WERI-Rb-1 (cell line): Measurements from ENCODE around the gene FAHD2B.
A peak's percentile ranks its signal among the peaks of the same experiment; 100 is the strongest.
"Not testable (repeated sequence)": the region's sequence is repeated elsewhere in the genome, so short reads cannot be mapped to it uniquely, and the experiment has no call there.

Experiments used
- DNase-seq: peaks from one replicate; pipeline ENCODE4 v3.0.0-alpha.2; 2020
- H3K27ac ChIP-seq: fragments of 250-450 bp; sonication (Bioruptor Pico); 2 replicates; pipeline ENCODE4 v1.5.1; 2020; ENCODE audit warnings: mild to moderate bottlenecking, moderate library complexity
- H3K27me3 ChIP-seq: fragments of 250-450 bp; sonication (Bioruptor Pico); 2 replicates; pipeline ENCODE4 v1.5.1; 2021; ENCODE audit warnings: mild to moderate bottlenecking, low read depth, moderate library complexity; ENCODE audit not compliant: insufficient read depth, severe bottlenecking
- H3K36me3 ChIP-seq: fragments of 250-450 bp; sonication (Bioruptor Pico); 2 replicates; pipeline ENCODE4 v1.5.1; 2020; ENCODE audit warnings: mild to moderate bottlenecking, moderate library complexity
- H3K4me3 ChIP-seq: 2 replicates; pipeline ENCODE4 v1.5.1; 2011; ENCODE audit warnings: low read depth, mild to moderate bottlenecking, control low read depth, low read length
- H3K9me3 ChIP-seq: fragments of 250-450 bp; sonication (Bioruptor Pico); 2 replicates; pipeline ENCODE4 v1.5.1; 2021; ENCODE audit warnings: mild to moderate bottlenecking, moderate library complexity; ENCODE audit not compliant: severe bottlenecking
- TF ChIP-seq, protein P1 (sequence below): IDR thresholded peaks from 2 replicates; pipeline ENCODE4 v1.5.1; 2011; ENCODE audit warnings: low read depth, mild to moderate bottlenecking, control low read depth, inconsistent platforms, low read length

The FAHD2B gene

DNA sequence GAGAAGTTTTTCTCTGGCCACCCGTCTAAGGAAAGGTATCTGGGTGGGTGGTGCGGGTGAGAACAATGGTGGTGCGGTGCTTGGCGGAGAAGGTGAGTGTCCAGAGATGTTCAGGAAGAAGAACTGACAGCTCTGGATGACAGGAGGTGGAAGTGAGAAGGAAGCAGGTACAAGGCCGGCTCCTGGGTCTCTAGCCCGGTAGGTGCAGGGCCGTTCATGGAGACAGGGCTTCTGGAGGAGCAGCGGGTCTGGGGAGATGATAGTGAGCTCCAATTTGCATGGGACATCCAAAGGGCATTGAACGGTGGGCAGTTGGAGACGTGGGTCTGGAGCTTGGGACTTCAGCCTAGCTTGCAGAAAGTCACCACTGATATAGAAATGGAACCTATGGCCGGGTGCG lies 979 bp upstream of the FAHD2B start:
- Histone ChIP-seq H3K4me3 (peak overlapping the region; percentile 36), H3K36me3 (no peaks in the 10 kb centered on the region), H3K9me3 (no peaks in the 10 kb centered on the region), H3K27me3 (no peaks in the 10 kb centered on the region), H3K27ac (no peak overlapping the region)
- DNase-seq: no peak
- TF ChIP-seq, protein P1, sequence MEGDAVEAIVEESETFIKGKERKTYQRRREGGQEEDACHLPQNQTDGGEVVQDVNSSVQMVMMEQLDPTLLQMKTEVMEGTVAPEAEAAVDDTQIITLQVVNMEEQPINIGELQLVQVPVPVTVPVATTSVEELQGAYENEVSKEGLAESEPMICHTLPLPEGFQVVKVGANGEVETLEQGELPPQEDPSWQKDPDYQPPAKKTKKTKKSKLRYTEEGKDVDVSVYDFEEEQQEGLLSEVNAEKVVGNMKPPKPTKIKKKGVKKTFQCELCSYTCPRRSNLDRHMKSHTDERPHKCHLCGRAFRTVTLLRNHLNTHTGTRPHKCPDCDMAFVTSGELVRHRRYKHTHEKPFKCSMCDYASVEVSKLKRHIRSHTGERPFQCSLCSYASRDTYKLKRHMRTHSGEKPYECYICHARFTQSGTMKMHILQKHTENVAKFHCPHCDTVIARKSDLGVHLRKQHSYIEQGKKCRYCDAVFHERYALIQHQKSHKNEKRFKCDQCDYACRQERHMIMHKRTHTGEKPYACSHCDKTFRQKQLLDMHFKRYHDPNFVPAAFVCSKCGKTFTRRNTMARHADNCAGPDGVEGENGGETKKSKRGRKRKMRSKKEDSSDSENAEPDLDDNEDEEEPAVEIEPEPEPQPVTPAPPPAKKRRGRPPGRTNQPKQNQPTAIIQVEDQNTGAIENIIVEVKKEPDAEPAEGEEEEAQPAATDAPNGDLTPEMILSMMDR: no peak

DNA sequence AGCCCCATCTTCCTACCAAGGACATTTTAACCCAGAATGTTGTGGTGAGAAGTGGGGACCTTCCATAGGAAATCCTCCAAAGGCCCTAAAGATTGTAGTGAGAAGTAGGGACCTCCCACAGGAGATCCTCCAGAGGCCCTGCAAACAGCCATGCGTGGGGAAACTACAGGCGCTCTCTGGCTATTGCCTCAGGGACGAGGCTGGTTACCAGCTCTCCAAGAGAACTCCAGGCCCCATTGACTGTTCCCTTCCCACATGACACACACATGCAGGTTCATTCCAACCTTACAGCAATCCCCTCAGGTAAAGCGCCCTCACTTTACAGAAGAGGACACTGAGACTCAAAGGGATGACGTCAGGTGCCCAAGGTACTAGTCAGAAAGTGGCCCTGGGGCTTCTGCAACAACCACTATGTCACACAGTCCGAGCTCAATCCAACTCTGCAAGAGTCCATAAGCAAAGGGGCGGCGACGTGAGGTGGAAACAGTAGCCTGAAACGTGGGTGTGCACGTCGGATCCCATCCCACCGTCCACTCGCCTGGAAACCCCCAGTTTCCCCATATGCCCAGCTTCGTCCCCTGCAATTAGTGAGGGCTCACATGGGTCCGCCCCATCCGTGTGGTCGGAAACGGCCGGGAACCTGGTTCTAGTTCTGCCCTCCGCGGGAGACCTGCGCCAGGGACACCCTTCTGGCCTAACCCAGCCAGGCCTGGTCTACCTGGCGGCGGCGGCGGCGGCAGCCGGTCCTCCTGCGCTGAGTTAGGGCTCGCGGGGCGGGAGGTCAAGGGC lies 505 bp downstream of the FAHD2B start:
- H3K27me3 ChIP-seq, DNase-seq, H3K9me3 ChIP-seq, H3K36me3 ChIP-seq, H3K27ac ChIP-seq: not testable (repeated sequence)
- peak overlapping the region; percentile 36 for H3K4me3 ChIP-seq

DNA sequence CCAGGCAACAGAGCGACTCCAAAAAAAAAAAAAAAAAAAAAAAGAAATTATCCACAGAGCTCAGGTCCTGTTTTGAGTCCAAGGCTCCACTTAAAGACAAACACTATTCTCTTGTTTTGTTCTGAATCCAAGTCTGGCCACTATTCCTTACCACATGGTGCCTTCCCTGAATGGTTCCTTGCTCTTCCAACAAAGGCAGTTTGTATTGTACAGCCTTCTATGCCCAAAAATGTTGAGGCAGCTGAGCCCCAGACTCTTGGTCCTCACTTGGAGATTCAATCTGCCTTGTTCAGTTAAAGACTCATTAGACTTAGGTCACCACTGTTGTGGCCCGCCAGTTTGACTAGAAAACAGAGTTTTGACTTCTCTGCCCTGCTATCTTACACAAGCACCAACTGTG lies 1.7 kb downstream of the FAHD2B start:
- H3K9me3 ChIP-seq, H3K36me3 ChIP-seq, H3K27ac ChIP-seq, DNase-seq, H3K27me3 ChIP-seq, H3K4me3 ChIP-seq: not testable (repeated sequence)

DNA sequence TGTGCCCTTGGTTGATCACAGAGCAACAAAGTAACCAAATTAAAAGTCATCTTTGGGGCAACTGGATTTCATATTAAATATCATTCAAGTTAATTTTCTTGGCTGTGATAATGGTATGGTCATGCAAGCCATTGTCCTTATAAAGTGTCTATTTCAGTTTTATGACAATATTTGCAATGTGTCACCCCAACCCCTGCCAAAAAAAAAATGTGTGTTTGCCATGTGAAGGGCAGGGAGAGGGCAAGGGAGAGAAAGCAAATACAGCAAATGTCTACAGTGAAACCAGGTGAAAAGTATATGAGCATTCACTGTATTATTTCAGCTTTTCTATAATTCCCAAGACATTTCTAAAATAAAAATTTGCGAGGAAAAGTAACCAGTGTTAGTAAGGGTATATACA lies 6.0 kb downstream of the FAHD2B start:
- H3K27me3 ChIP-seq, H3K4me3 ChIP-seq, H3K9me3 ChIP-seq, H3K27ac ChIP-seq, H3K36me3 ChIP-seq, DNase-seq: not testable (repeated sequence)

DNA sequence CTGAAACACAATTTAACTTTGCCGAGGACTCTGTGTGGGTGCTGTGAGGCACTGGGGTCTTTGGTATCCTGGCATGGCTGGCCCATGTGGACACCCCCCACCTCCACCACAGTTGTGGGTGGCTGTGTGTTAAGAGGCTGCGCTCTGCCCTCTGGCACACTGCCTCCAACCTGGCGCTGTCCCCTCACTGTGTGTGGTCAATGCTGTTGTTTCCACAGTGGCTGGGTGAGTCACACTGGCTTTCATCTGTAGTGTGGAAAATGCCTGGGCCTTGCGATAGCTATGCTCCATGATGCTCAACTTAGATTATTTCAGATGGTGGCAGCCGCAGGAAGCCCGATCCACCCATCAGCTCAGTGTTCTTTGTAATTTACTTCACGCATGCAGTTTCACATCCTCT lies 9.6 kb downstream of the FAHD2B start:
- H3K4me3 ChIP-seq, H3K9me3 ChIP-seq, DNase-seq, H3K27ac ChIP-seq, H3K27me3 ChIP-seq, H3K36me3 ChIP-seq: not testable (repeated sequence)

DNA sequence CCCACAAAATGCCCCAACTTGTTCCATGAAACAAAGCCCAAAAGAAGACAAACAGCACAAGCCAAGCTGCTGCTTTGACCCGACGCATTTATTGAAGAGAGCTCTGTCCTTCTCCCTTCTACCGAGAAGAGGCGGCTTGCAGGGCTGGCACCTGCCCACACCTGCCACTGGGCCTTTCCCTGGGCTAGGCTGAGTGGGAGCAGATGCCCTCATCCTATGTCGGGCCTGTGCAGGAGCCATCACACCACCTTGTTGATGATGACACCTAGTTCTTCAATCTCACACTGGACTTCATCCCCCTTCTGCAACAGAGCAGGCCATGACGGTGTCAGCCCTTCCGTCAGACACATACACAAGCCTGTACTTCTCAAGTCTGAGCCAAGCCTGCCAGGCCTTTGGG lies 11.2 kb downstream of the FAHD2B start:
- not testable (repeated sequence) for H3K9me3 ChIP-seq, H3K36me3 ChIP-seq, H3K4me3 ChIP-seq, DNase-seq, H3K27ac ChIP-seq, H3K27me3 ChIP-seq

DNA sequence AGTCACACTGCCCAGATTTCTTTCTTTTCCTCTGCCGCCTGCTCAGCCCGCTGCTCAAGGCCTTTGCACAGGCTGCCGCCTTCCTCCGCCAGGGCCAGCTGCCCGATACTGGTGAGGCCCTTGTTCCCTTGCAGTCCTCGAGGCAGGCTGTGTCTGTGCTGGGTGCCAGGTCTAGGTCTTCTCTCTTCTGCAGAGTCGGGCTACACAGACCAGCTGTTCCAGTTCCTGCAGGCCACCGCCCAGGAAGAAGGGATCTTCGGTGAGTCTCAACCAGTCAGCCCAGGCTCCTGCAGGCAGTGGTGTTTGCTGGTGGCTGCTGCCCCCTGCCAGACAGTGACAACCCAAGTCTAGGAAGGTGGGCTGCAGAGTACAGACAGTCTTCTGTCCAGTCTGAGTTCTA lies 12.5 kb downstream of the FAHD2B start:
- DNase-seq: peak; percentile 45
- H3K9me3 ChIP-seq, H3K27me3 ChIP-seq, H3K36me3 ChIP-seq, H3K4me3 ChIP-seq, H3K27ac ChIP-seq: not testable (repeated sequence)
- TF ChIP-seq, protein P1: 0 out of 2 replicates have a peak, but pooled peaks have one; percentile 11

DNA sequence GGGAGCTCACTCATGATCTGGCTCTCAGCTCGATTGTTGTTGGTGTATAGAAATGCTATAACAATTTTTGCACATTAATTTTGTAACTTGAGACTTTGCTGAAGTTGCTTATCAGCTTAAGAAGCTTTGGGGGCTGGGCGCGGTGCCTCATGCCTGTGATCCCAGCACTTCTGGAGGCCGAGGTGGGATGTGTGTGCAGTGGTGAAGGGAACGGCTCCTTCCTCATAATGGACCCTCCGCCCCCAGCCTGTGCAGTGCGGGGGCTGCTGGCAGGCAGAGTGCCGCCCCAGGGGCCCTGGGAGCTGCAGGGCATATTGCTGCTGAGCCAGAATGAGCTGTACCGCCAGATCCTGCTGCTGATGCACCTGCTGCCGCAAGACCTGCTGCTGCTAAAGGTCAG lies 13.8 kb downstream of the FAHD2B start:
- not testable (repeated sequence) for DNase-seq, H3K9me3 ChIP-seq, H3K4me3 ChIP-seq, H3K36me3 ChIP-seq, H3K27ac ChIP-seq, H3K27me3 ChIP-seq

DNA sequence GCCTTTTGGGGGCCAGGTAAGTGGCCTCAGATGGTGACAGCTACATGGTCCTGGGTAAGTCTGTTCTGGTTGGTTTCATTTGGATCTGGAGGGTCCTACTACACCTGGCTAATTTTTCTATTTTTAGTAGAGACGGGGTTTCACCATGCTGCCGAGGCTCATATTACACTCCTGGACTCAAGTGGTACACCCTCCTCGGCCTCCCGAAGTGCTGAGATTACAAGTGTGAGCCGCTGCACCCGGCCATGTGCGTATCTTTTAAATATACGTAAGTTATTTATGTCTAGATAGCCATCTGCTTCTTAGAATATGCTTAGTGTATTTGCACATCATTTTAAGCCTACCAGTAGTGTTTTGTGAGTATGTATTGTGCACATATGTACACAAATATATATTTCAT lies 17.5 kb downstream of the FAHD2B start:
- H3K27ac ChIP-seq, H3K9me3 ChIP-seq, H3K27me3 ChIP-seq, H3K36me3 ChIP-seq, DNase-seq, H3K4me3 ChIP-seq: not testable (repeated sequence)

DNA sequence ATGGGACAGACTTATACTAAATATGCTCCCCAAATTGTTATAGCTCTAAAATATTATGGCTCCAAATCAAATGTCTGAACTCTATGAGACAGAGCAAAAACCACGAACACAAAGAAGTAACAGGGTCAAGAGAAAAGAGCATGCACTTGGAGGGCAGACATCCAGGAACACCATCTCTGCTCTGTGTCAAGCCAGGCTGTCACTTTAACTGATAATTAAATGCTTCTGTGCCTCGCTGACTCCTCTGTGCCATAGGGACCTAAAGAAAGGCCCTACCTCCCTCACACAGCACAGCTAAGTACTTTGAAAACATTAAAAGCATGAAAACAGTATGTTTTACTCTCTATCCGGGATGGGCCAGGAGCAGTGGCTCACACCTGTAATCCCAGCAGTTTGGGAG lies 23.8 kb downstream of the FAHD2B start:
- not testable (repeated sequence) for DNase-seq, H3K36me3 ChIP-seq, H3K4me3 ChIP-seq, H3K9me3 ChIP-seq, H3K27ac ChIP-seq, H3K27me3 ChIP-seq

DNA sequence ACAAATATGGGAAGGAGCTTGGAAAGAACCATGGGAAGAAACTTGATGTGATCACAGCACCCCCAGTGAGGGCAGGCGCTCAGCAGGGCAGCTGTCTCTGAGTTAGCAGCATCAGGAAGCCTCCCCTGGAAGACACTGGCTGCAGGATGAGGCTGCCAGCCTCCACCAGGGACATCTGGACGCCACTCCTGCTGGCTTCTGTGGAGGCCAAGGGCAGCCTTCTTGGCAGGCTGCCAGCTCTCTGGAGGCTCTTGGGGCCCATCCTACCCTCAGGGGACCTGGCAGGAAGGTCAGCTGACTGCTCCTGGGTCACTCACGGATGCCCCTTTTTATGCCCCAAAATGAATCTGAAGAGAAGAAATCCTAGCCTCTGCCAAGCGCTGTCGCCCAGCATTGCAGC lies 26.0 kb downstream of the FAHD2B start:
- not testable (repeated sequence) for H3K36me3 ChIP-seq, H3K9me3 ChIP-seq, DNase-seq, H3K27ac ChIP-seq, H3K27me3 ChIP-seq, H3K4me3 ChIP-seq
